Astrocyte (in vitro differentiated cells and primary cell): Measurements from ENCODE around the gene GABPA. TPM values are rescaled to one million over a fixed set of nuclear protein-coding genes. Genes with fewer than 3 reads are reported as not detected.
"Not testable (repeated sequence)": the region's sequence is repeated elsewhere in the genome, so short reads cannot be mapped to it uniquely, and the experiment has no call there.

Source experiments
- DNase-seq: peaks from one replicate; pipeline ENCODE4 v3.0.0-alpha.2; 2010; ENCODE audit warnings: low read depth
- FAIRE-seq: peaks from 2 replicates; lab custom pipeline; 2011; peaks lifted over from hg19 to GRCh38; lab: Jason Lieb, UNC
- H2AFZ ChIP-seq: 2 replicates; pipeline ENCODE4 v1.6.0; 2012; ENCODE audit warnings: low read depth, low read length, inconsistent platforms
- H3K27ac ChIP-seq: 2 replicates; pipeline ENCODE4 v1.5.1; 2011; ENCODE audit warnings: low read depth, low read length, inconsistent platforms
- H3K27me3 ChIP-seq: 2 replicates; pipeline ENCODE4 v1.6.0; 2011; ENCODE audit warnings: low read length, inconsistent platforms; ENCODE audit not compliant: insufficient read depth
- H3K36me3 ChIP-seq: 2 replicates; pipeline ENCODE4 v1.5.1; 2011; ENCODE audit warnings: low read length, inconsistent platforms; ENCODE audit not compliant: insufficient read depth
- H3K4me1 ChIP-seq: 2 replicates; pipeline ENCODE4 v1.5.1; 2011; ENCODE audit warnings: low read length, inconsistent platforms; ENCODE audit not compliant: insufficient read depth
- H3K4me2 ChIP-seq: 2 replicates; pipeline ENCODE4 v1.6.0; 2012; ENCODE audit warnings: low read length, inconsistent platforms
- H3K4me3 ChIP-seq: 2 replicates; pipeline ENCODE4 v1.5.1; 2011; ENCODE audit warnings: low read depth, mild to moderate bottlenecking, low read length, inconsistent platforms; ENCODE audit not compliant: insufficient read depth
- H3K79me2 ChIP-seq: 2 replicates; pipeline ENCODE4 v1.6.0; 2012; ENCODE audit warnings: mild to moderate bottlenecking, low read length, inconsistent platforms; ENCODE audit not compliant: insufficient read depth
- H3K9ac ChIP-seq: 2 replicates; pipeline ENCODE4 v1.6.0; 2012; ENCODE audit warnings: mild to moderate bottlenecking, low read length, inconsistent platforms
- H3K9me3 ChIP-seq: 2 replicates; pipeline ENCODE4 v1.5.1; 2012; ENCODE audit warnings: low read depth, mild to moderate bottlenecking, low read length, inconsistent platforms; ENCODE audit not compliant: insufficient read depth
- H4K20me1 ChIP-seq: 2 replicates; pipeline ENCODE4 v1.6.0; 2012; ENCODE audit warnings: low read length, inconsistent platforms; ENCODE audit not compliant: insufficient read depth
- H3K27ac Mint-ChIP-seq: one replicate; pipeline ENCODE4 v1.8.0; 2021; ENCODE audit warnings: mild to moderate bottlenecking, mixed read lengths; ENCODE audit not compliant: unreplicated experiment
- H3K27me3 Mint-ChIP-seq: one replicate; pipeline ENCODE4 v1.8.0; 2021; ENCODE audit warnings: low read depth, mixed read lengths; ENCODE audit not compliant: unreplicated experiment
- H3K36me3 Mint-ChIP-seq: one replicate; pipeline ENCODE4 v1.8.0; 2021; ENCODE audit warnings: low read depth, mixed read lengths; ENCODE audit not compliant: unreplicated experiment
- H3K4me1 Mint-ChIP-seq: one replicate; pipeline ENCODE4 v1.8.0; 2021; ENCODE audit warnings: low read depth, mixed read lengths; ENCODE audit not compliant: unreplicated experiment
- H3K4me3 Mint-ChIP-seq: one replicate; pipeline ENCODE4 v1.8.0; 2021; ENCODE audit warnings: mild to moderate bottlenecking, moderate library complexity, mixed read lengths; ENCODE audit not compliant: unreplicated experiment
- H3K9me3 Mint-ChIP-seq: one replicate; pipeline ENCODE4 v1.8.0; 2021; ENCODE audit warnings: mild to moderate bottlenecking, mixed read lengths; ENCODE audit not compliant: unreplicated experiment
- CTCF ChIP-seq: IDR thresholded peaks from 2 replicates; pipeline ENCODE4 v1.5.1; 2011; ENCODE audit warnings: low read depth, mild to moderate bottlenecking, inconsistent platforms, low read length, moderate library complexity; ENCODE audit not compliant: insufficient read depth
- EZH2 ChIP-seq: IDR thresholded peaks from 2 replicates; pipeline ENCODE4 v1.6.1; 2012; ENCODE audit warnings: mild to moderate bottlenecking, low read length, inconsistent platforms; ENCODE audit not compliant: insufficient read depth
- total RNA-seq: library from RNA; stranded (reverse); gene quantifications from 2 replicates; pipeline ENCODE4 v1.2.1, GENCODE V29; 2021

Gene GABPA
- total RNA-seq, 1 donor from 2014 or later, result 23.6 TPM

DNA sequence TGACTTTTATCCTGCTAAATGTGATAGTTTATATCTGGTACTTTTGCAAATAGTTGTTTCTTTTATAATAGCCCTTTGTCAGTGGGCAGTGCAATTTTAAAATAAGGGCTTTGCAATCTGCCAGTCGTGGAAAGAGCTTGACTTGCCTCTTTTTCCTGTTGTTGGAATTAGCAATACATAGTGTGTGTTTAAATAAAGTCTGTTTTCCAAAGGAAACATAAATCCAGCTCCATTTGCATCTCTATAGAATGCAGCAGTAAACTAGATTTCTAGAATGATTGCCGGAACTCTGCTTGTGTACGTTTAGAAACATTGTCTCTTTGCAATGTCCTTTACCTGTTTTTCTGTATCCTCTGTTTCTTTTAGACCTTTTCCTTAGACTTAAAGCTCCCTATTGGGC is 33.1 kb downstream of the GABPA start:
- H3K36me3 ChIP-seq, result peaks cover 15% of the 10 kb centered on the region
- H3K9me3 ChIP-seq, result no peaks in the 10 kb centered on the region
- no peak for DNase-seq
- no peak overlapping the region for H3K27ac Mint-ChIP-seq
- no peaks in the 10 kb centered on the region for H4K20me1 ChIP-seq
- no peak overlapping the region for H3K4me2 ChIP-seq
- no peaks in the 10 kb centered on the region for H3K27me3 ChIP-seq
- H2AFZ ChIP-seq, result no peak overlapping the region
- H3K9ac ChIP-seq, result no peak overlapping the region
- TF ChIP-seq EZH2, result no peak
- H3K4me3 Mint-ChIP-seq, result no peak overlapping the region
- H3K4me3 ChIP-seq, result no peak overlapping the region
- no peaks in the 10 kb centered on the region for H3K4me1 ChIP-seq
- H3K27me3 Mint-ChIP-seq, result no peaks in the 10 kb centered on the region
- H3K9me3 Mint-ChIP-seq, result no peaks in the 10 kb centered on the region
- H3K27ac ChIP-seq, result no peak overlapping the region
- no peak for FAIRE-seq
- no peaks in the 10 kb centered on the region for H3K79me2 ChIP-seq
- H3K4me1 Mint-ChIP-seq, result no peaks in the 10 kb centered on the region
- no peaks in the 10 kb centered on the region for H3K36me3 Mint-ChIP-seq

GRCh38 chr21:25772686-25773085 is 37.9 kb downstream of the GABPA start:
- Histone ChIP-seq H3K79me2 (no peaks in the 10 kb centered on the region), H4K20me1 (no peaks in the 10 kb centered on the region), H2AFZ (no peak overlapping the region), H3K9ac (no peak overlapping the region), H3K27me3 (no peaks in the 10 kb centered on the region), H3K4me3 (no peak overlapping the region), H3K9me3 (no peaks in the 10 kb centered on the region), H3K36me3 (no peaks in the 10 kb centered on the region), H3K27ac (no peak overlapping the region), H3K4me2 (no peak overlapping the region), H3K4me1 (no peaks in the 10 kb centered on the region)
- no peaks in the 10 kb centered on the region for H3K4me1 Mint-ChIP-seq
- H3K27ac Mint-ChIP-seq, result no peak overlapping the region
- DNase-seq (no peak), FAIRE-seq (no peak)
- TF ChIP-seq CTCF (no peak), EZH2 (no peak)
- no peaks in the 10 kb centered on the region for H3K9me3 Mint-ChIP-seq
- H3K27me3 Mint-ChIP-seq, result no peaks in the 10 kb centered on the region
- no peaks in the 10 kb centered on the region for H3K36me3 Mint-ChIP-seq
- H3K4me3 Mint-ChIP-seq, result no peak overlapping the region

- no peaks in the 10 kb centered on the region for H3K27me3 Mint-ChIP-seq
- H3K9me3 Mint-ChIP-seq, result no peaks in the 10 kb centered on the region
- FAIRE-seq (no peak), DNase-seq (no peak)
- no peaks in the 10 kb centered on the region for H3K4me1 ChIP-seq
- H3K9me3 ChIP-seq, result no peaks in the 10 kb centered on the region
- H3K36me3 ChIP-seq, result no peaks in the 10 kb centered on the region
- H3K27me3 ChIP-seq, result no peaks in the 10 kb centered on the region
- H3K36me3 Mint-ChIP-seq, result no peaks in the 10 kb centered on the region
- H3K4me1 Mint-ChIP-seq, result no peaks in the 10 kb centered on the region
- no peak for TF ChIP-seq CTCF
- no peak for TF ChIP-seq EZH2
- no peak overlapping the region for H3K27ac Mint-ChIP-seq
- H4K20me1 ChIP-seq, result no peaks in the 10 kb centered on the region
- H3K4me3 Mint-ChIP-seq, result no peak overlapping the region
- no peak overlapping the region for H3K4me3 ChIP-seq
- H3K4me2 ChIP-seq, result no peak overlapping the region
- no peak overlapping the region for H3K9ac ChIP-seq
- H3K27ac ChIP-seq, result no peak overlapping the region
- no peak overlapping the region for H2AFZ ChIP-seq
- no peaks in the 10 kb centered on the region for H3K79me2 ChIP-seq
These were observed 41.7 kb downstream of the GABPA start for GRCh38 chr21:25776440-25776839.

GRCh38 chr21:25778126-25778875 is 43.5 kb downstream of the GABPA start:
- not testable (repeated sequence) for H3K9ac ChIP-seq, H3K9me3 Mint-ChIP-seq, H3K36me3 Mint-ChIP-seq, H3K9me3 ChIP-seq, H3K4me1 ChIP-seq, H3K4me3 ChIP-seq, H4K20me1 ChIP-seq, H3K27ac ChIP-seq, H3K36me3 ChIP-seq, H3K4me3 Mint-ChIP-seq, DNase-seq, H3K27me3 ChIP-seq, H3K4me1 Mint-ChIP-seq, H3K79me2 ChIP-seq, FAIRE-seq, H3K27ac Mint-ChIP-seq, H3K4me2 ChIP-seq, H3K27me3 Mint-ChIP-seq, H2AFZ ChIP-seq
